Adrenal gland (tissue), 5 donors: ENCODE results near the gene RPL19.

Source experiments
- POLR2A ChIP-seq, 2 donors: fragments of 450-650 bp; IDR thresholded peaks; one replicate each; pipeline ENCODE4 v1.6.1; 2017; ENCODE audit warnings: antibody characterized with exemption in 2 of 2, mild to moderate bottlenecking in 2 of 2, moderate library complexity in 1 of 2
- TF ChIP-seq, protein P1 (sequence below), 6 experiments: fragments of 450-650 bp in 4 of 6; fragments of 200-600 bp in 2 of 6; sonication (generic) in 1 of 6; IDR thresholded peaks; 1 replicate in 5 of 6; 2 replicates in 1 of 6; pipeline versions ENCODE4 v1.5.1 to v1.8.0; 2016 to 2021; ENCODE audit warnings: antibody characterized with exemption in 6 of 6, mild to moderate bottlenecking in 2 of 6, moderate library complexity in 1 of 6
- donor health status: DM: no; HTN: no; CAD: no.

- TF ChIP-seq, protein P1, sequence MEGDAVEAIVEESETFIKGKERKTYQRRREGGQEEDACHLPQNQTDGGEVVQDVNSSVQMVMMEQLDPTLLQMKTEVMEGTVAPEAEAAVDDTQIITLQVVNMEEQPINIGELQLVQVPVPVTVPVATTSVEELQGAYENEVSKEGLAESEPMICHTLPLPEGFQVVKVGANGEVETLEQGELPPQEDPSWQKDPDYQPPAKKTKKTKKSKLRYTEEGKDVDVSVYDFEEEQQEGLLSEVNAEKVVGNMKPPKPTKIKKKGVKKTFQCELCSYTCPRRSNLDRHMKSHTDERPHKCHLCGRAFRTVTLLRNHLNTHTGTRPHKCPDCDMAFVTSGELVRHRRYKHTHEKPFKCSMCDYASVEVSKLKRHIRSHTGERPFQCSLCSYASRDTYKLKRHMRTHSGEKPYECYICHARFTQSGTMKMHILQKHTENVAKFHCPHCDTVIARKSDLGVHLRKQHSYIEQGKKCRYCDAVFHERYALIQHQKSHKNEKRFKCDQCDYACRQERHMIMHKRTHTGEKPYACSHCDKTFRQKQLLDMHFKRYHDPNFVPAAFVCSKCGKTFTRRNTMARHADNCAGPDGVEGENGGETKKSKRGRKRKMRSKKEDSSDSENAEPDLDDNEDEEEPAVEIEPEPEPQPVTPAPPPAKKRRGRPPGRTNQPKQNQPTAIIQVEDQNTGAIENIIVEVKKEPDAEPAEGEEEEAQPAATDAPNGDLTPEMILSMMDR (IDR thresholded peaks at IDR 0.05), result no peak
- TF ChIP-seq POLR2A (IDR thresholded peaks at IDR 0.05), result no peak
These were observed 38.1 kb upstream of the RPL19 start for GRCh38 chr17:39161962-39162361.
